Smooth muscle cell (in vitro differentiated cells): ENCODE data around the gene RNF20. TPM values are rescaled to one million over a fixed set of nuclear protein-coding genes. Genes with fewer than 3 reads are reported as not detected.
"Not testable (repeated sequence)": the region's sequence is repeated elsewhere in the genome, so short reads cannot be mapped to it uniquely, and the experiment has no call there.

Source experiments
- DNase-seq: peaks from one replicate; lab custom pipeline; 2025; ENCODE audit not compliant: unreplicated experiment; lab: John Stamatoyannopoulos, UW
- H2AFZ ChIP-seq: fragments of 200-600 bp; sonication (generic); 2 replicates; pipeline ENCODE4 v1.6.0; 2016; ENCODE audit warnings: antibody characterized with exemption, low read depth, mild to moderate bottlenecking
- H3F3A ChIP-seq: fragments of 200-600 bp; sonication (generic); 2 replicates; pipeline ENCODE4 v1.6.0; 2017; ENCODE audit warnings: antibody characterized with exemption, low read depth
- H3K27ac ChIP-seq: fragments of 200-600 bp; sonication (generic); 2 replicates; pipeline ENCODE4 v1.5.1; 2016; ENCODE audit warnings: low read depth, mild to moderate bottlenecking
- H3K27me3 ChIP-seq: fragments of 200-600 bp; sonication (generic); 2 replicates; pipeline ENCODE4 v1.6.1; 2016; ENCODE audit warnings: low read depth, mild to moderate bottlenecking
- H3K36me3 ChIP-seq: fragments of 200-600 bp; sonication (generic); 2 replicates; pipeline ENCODE4 v1.5.1; 2016; ENCODE audit warnings: low read depth
- H3K4me1 ChIP-seq: fragments of 200-600 bp; sonication (generic); 2 replicates; pipeline ENCODE4 v1.5.1; 2016; ENCODE audit warnings: low read depth
- H3K4me2 ChIP-seq: fragments of 200-600 bp; sonication (generic); 2 replicates; pipeline ENCODE4 v1.6.0; 2016; ENCODE audit warnings: mild to moderate bottlenecking
- H3K4me3 ChIP-seq: fragments of 200-600 bp; sonication (generic); 2 replicates; pipeline ENCODE4 v1.5.1; 2016; ENCODE audit warnings: mild to moderate bottlenecking
- H3K79me2 ChIP-seq: fragments of 200-600 bp; sonication (generic); 2 replicates; pipeline ENCODE4 v1.6.0; 2016; ENCODE audit warnings: low read depth, mild to moderate bottlenecking
- H3K9ac ChIP-seq: fragments of 200-600 bp; sonication (generic); 2 replicates; pipeline ENCODE4 v1.6.0; 2016; ENCODE audit warnings: low read depth
- H3K9me3 ChIP-seq: fragments of 200-600 bp; sonication (generic); replicated peaks from 2 replicates; pipeline ENCODE4 v1.5.1; 2016; ENCODE audit warnings: low read depth
- H4K20me1 ChIP-seq: fragments of 200-600 bp; sonication (generic); 2 replicates; pipeline ENCODE4 v1.6.0; 2016; ENCODE audit warnings: low read depth
- WGBS: methylation state at CpG from one replicate; pipeline ENCODE4 v1.1.7; 2016; ENCODE audit warnings: low lambda C conversion rate; 5-methylcytosine and 5-hydroxymethylcytosine counted together
- polyA plus RNA-seq: library from polyadenylated mRNA; unstranded; fragments of >200 nt; fragmentation: Nextera tagmentation; extraction: Ambion mirVana; gene quantifications from 2 replicates; pipeline ENCODE4 v1.2.1, GENCODE V29; 2016
- total RNA-seq: library from RNA; depleted of rRNA; stranded (reverse); fragments of >200 nt; gene quantifications from 2 replicates; pipeline ENCODE4 v1.2.3, GENCODE V29; 2014
- TF ChIP-seq, protein P1 (sequence below): fragments of 200-600 bp; sonication (generic); IDR thresholded peaks from 2 replicates; pipeline ENCODE4 v1.5.1; 2017; ENCODE audit warnings: borderline replicate concordance, mild to moderate bottlenecking, antibody characterized with exemption; ENCODE audit not compliant: insufficient read depth, poor library complexity, severe bottlenecking

Gene RNF20
- total and polyA plus RNA-seq, 2 experiments from 2014 or later = 12.8 to 18.0 TPM

- TF ChIP-seq, protein P1, sequence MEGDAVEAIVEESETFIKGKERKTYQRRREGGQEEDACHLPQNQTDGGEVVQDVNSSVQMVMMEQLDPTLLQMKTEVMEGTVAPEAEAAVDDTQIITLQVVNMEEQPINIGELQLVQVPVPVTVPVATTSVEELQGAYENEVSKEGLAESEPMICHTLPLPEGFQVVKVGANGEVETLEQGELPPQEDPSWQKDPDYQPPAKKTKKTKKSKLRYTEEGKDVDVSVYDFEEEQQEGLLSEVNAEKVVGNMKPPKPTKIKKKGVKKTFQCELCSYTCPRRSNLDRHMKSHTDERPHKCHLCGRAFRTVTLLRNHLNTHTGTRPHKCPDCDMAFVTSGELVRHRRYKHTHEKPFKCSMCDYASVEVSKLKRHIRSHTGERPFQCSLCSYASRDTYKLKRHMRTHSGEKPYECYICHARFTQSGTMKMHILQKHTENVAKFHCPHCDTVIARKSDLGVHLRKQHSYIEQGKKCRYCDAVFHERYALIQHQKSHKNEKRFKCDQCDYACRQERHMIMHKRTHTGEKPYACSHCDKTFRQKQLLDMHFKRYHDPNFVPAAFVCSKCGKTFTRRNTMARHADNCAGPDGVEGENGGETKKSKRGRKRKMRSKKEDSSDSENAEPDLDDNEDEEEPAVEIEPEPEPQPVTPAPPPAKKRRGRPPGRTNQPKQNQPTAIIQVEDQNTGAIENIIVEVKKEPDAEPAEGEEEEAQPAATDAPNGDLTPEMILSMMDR = no peak
- 50% methylated on average over 2 of the region's 2 CpGs for WGBS
- DNase-seq = no peak
Observed at GRCh38 chr9:101514071-101514470, 19.6 kb upstream of the RNF20 start.

GRCh38 chr9:101516655-101517054, 17.0 kb upstream of the RNF20 start:
- Histone ChIP-seq H3K27me3 (no peaks in the 10 kb centered on the region), H3K4me2 (no peak overlapping the region), H2AFZ (no peak overlapping the region), H3K4me3 (no peak overlapping the region), H3F3A (no peaks in the 10 kb centered on the region), H3K9ac (no peak overlapping the region), H3K79me2 (no peaks in the 10 kb centered on the region), H4K20me1 (no peaks in the 10 kb centered on the region), H3K27ac (no peak overlapping the region), H3K36me3 (no peaks in the 10 kb centered on the region), H3K4me1 (peaks cover 4% of the 10 kb centered on the region), H3K9me3 (no peaks in the 10 kb centered on the region)
- DNase-seq = no peak
- WGBS = 95% methylated on average over 1 of the region's 1 CpG
- TF ChIP-seq, protein P1 = no peak

More at GRCh38 chr9:101514071-101514470, 19.6 kb upstream of the RNF20 start:
- Histone ChIP-seq H3K4me2 (no peak overlapping the region), H2AFZ (no peak overlapping the region), H3K4me1 (peaks cover 4% of the 10 kb centered on the region), H3K27me3 (no peaks in the 10 kb centered on the region), H3K27ac (no peak overlapping the region), H3K9ac (no peak overlapping the region), H3K9me3 (no peaks in the 10 kb centered on the region), H3K36me3 (no peaks in the 10 kb centered on the region), H4K20me1 (no peaks in the 10 kb centered on the region), H3K79me2 (no peaks in the 10 kb centered on the region), H3K4me3 (no peak overlapping the region), H3F3A (no peaks in the 10 kb centered on the region)

GRCh38 chr9:101518489-101518888, 15.2 kb upstream of the RNF20 start:
- H3K27me3 ChIP-seq, H2AFZ ChIP-seq, H3K9me3 ChIP-seq, DNase-seq, H3K36me3 ChIP-seq, H3K79me2 ChIP-seq, H3K27ac ChIP-seq, H3K4me2 ChIP-seq, H3K4me1 ChIP-seq, H3K4me3 ChIP-seq, H3K9ac ChIP-seq, H4K20me1 ChIP-seq, H3F3A ChIP-seq: not testable (repeated sequence)
- 92% methylated on average over 3 of the region's 3 CpGs for WGBS

GRCh38 chr9:101524371-101524770, 9.3 kb upstream of the RNF20 start:
- Histone ChIP-seq H3K4me1 (no peaks in the 10 kb centered on the region), H3K27ac (no peak overlapping the region), H3K9ac (no peak overlapping the region), H2AFZ (no peak overlapping the region), H3K79me2 (no peaks in the 10 kb centered on the region), H3K9me3 (no peaks in the 10 kb centered on the region), H3K36me3 (no peaks in the 10 kb centered on the region), H3F3A (no peaks in the 10 kb centered on the region), H3K4me3 (no peak overlapping the region), H3K4me2 (no peak overlapping the region), H4K20me1 (no peaks in the 10 kb centered on the region), H3K27me3 (no peaks in the 10 kb centered on the region)
- DNase-seq = no peak
- 87% methylated on average over 6 of the region's 6 CpGs for WGBS
- TF ChIP-seq, protein P1 = no peak
